Tibial nerve (tissue), 4 donors: ENCODE measurements around the gene PAPPA. TPM values are rescaled to one million over a fixed set of nuclear protein-coding genes. Genes with fewer than 3 reads are reported as not detected.

Experiments
- DNase-seq, 2 donors: peaks; one replicate each; pipeline ENCODE4 v3.0.0-alpha.2; 2019; ENCODE audit warnings: low spot score in 2 of 2
- H3K27ac ChIP-seq, 4 donors: fragments of 200-600 bp; sonication (generic) in 3 of 4; one replicate each; pipeline ENCODE4 v1.5.1; 2017 to 2019; ENCODE audit warnings: mild to moderate bottlenecking in 1 of 4
- H3K27me3 ChIP-seq, 2 donors: fragments of 200-600 bp; sonication (generic) in 1 of 2; one replicate each; pipeline versions ENCODE4 v1.5.1 to v1.6.0; 2017 to 2019
- H3K36me3 ChIP-seq, 3 donors: fragments of 200-600 bp; sonication (generic); one replicate each; pipeline ENCODE4 v1.5.1; 2018 to 2019
- H3K4me1 ChIP-seq, 4 donors: fragments of 200-600 bp; sonication (generic) in 3 of 4; one replicate each; pipeline ENCODE4 v1.5.1; 2017 to 2019
- H3K4me3 ChIP-seq, 4 donors: fragments of 200-600 bp; sonication (generic) in 3 of 4; one replicate each; pipeline ENCODE4 v1.5.1; 2017 to 2019; ENCODE audit warnings: mild to moderate bottlenecking in 1 of 4, moderate library complexity in 1 of 4
- H3K9me3 ChIP-seq, 4 donors: fragments of 200-600 bp; sonication (generic) in 3 of 4; one replicate each; pipeline ENCODE4 v1.5.1; 2017 to 2019
- CTCF ChIP-seq, 5 experiments: fragments of 200-600 bp in 3 of 5; fragments of 450-650 bp in 2 of 5; sonication (generic) in 3 of 5; IDR thresholded peaks; one replicate each; pipeline ENCODE4 v1.5.1; 2016 to 2019; ENCODE audit warnings: antibody characterized with exemption in 5 of 5, mild to moderate bottlenecking in 3 of 5, moderate library complexity in 2 of 5
- EP300 ChIP-seq, 2 donors: sonication (generic); formaldehyde crosslinking; IDR thresholded peaks; one replicate each; pipeline ENCODE4 v1.6.1; 2017; ENCODE audit warnings: antibody characterized with exemption in 2 of 2, mild to moderate bottlenecking in 1 of 2
- POLR2A ChIP-seq, 2 donors: fragments of 450-650 bp; IDR thresholded peaks; one replicate each; pipeline ENCODE4 v1.6.1; 2017; ENCODE audit warnings: antibody characterized with exemption in 2 of 2, mild to moderate bottlenecking in 2 of 2, moderate library complexity in 2 of 2
- WGBS, 2 donors: methylation state at CpG; one replicate each; pipeline ENCODE4 v1.1.5; 2018; 5-methylcytosine and 5-hydroxymethylcytosine counted together
- total RNA-seq, 4 donors: library from RNA; depleted of rRNA; stranded (reverse); fragments of >200 nt; gene quantifications; one replicate each; pipeline ENCODE4 v1.1.0, GENCODE V29; 2016

PAPPA gene
- total RNA-seq, 4 donors from 2014 or later: 1.0 to 8.1 (median 4.0) TPM

GRCh38 chr9:116450378-116451139, 297.0 kb downstream of the PAPPA start:
- no peak for DNase-seq

GRCh38 chr9:116451500-116452115, 298.0 kb downstream of the PAPPA start:
- no peak for TF ChIP-seq EP300 (IDR thresholded peaks at IDR 0.05)
- TF ChIP-seq POLR2A (IDR thresholded peaks at IDR 0.05): no peak
- TF ChIP-seq CTCF (IDR thresholded peaks at IDR 0.05): no peak
- Histone ChIP-seq H3K27ac (no peak overlapping the region), H3K4me1 (peaks cover 0 to 11% (median 0%) of the 10 kb centered on the region in 4 donors), H3K9me3 (peaks cover 0 to 6% (median 3%) of the 10 kb centered on the region in 4 donors), H3K36me3 (no peaks in the 10 kb centered on the region), H3K4me3 (no peak overlapping the region), H3K27me3 (no peaks in the 10 kb centered on the region)
- no peak for DNase-seq
- WGBS, 2 donors: 62 to 80% methylated on average over 2 of the region's 2 CpGs

More at GRCh38 chr9:116450378-116451139, 297.0 kb downstream of the PAPPA start:
- Histone ChIP-seq H3K9me3 (no peaks in the 10 kb centered on the region), H3K4me3 (no peak overlapping the region), H3K4me1 (peaks cover 0 to 11% (median 0%) of the 10 kb centered on the region in 4 donors), H3K36me3 (no peaks in the 10 kb centered on the region), H3K27me3 (no peaks in the 10 kb centered on the region), H3K27ac (no peak overlapping the region)
- WGBS, 2 donors: 41 to 43% methylated on average over 3 of the region's 3 CpGs
- no peak for TF ChIP-seq POLR2A (IDR thresholded peaks at IDR 0.05)
- TF ChIP-seq CTCF (IDR thresholded peaks at IDR 0.05): no peak
- no peak for TF ChIP-seq EP300 (IDR thresholded peaks at IDR 0.05)
